ENCODE results near the gene SPIB. TPM values are rescaled to one million over a fixed set of nuclear protein-coding genes. Genes with fewer than 3 reads are reported as not detected.

The SPIB gene
- total and polyA plus RNA-seq, 2 experiments from 2014 or later, result 12.6 to 17.5 TPM

GRCh38 chr19:50458396-50459066 is 39.8 kb downstream of the SPIB start (continued):
- TF ChIP-seq JUNB (IDR thresholded peaks at IDR 0.05; ENCODE audit: unreplicated experiment), result no peak

DNA sequence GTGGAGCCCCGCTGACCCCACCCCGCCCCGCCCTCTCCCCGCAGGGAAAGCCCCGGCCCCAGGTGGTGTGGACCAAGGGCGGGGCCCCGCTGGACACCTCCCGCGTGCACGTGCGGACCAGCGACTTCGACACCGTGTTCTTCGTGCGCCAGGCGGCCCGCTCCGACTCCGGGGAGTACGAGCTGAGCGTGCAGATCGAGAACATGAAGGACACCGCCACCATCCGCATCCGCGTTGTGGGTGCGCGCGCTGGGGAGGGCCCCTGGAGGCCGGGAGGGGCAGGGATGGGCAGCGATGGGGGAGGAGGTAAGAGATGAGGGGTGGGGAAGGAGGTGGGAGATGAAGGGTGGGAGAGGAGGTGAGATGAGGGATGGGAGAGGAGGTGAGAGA is 40.3 kb downstream of the SPIB start:
- Mint-ChIP-seq H3K9me3 (peaks cover 85% of the 10 kb centered on the region), H3K27ac (no peak overlapping the region), H3K4me3 (no peak overlapping the region), H3K27me3 (ENCODE audit: insufficient read depth, low read depth, poor library complexity) (peaks cover 11% of the 10 kb centered on the region), H3K36me3 (ENCODE audit: low read depth) (peaks cover 38% of the 10 kb centered on the region), H3K4me1 (no peaks in the 10 kb centered on the region)
- Histone ChIP-seq H3K27me3 (ENCODE audit: insufficient read depth) (no peaks in the 10 kb centered on the region), H3K27ac (ENCODE audit: low read depth) (no peak overlapping the region), H4K20me1 (replicated peaks; ENCODE audit: insufficient read depth) (no peaks in the 10 kb centered on the region), H3K4me1 (ENCODE audit: insufficient read depth) (no peaks in the 10 kb centered on the region), H2AFZ (no peak overlapping the region), H3K36me3 (ENCODE audit: insufficient read depth) (no peaks in the 10 kb centered on the region), H3F3A (replicated peaks; ENCODE audit: low read depth) (no peaks in the 10 kb centered on the region), H3K4me3 (no peak overlapping the region), H3K9me2 (ENCODE audit: insufficient read depth) (0 out of 2 replicates have a peak, but pooled peaks cover 3% of the 10 kb centered on the region), H3K4me2 (no peak overlapping the region), H3K79me2 (replicated peaks; ENCODE audit: insufficient read depth) (no peaks in the 10 kb centered on the region)
- ATAC-seq, result no peak
- DNase-seq (ENCODE audit: low spot score), result no peak
- TF ChIP-seq STAT1 (IDR thresholded peaks at IDR 0.05; ENCODE audit: unreplicated experiment) (no peak), CTCF (conservative IDR thresholded peaks at IDR 0.05; ENCODE audit: low read depth in 2 of 2) (no peak), EZH2 (IDR thresholded peaks at IDR 0.05; ENCODE audit: low read depth, unreplicated experiment) (no peak), ZNF114 (CRISPR knock-in tag; IDR thresholded peaks at IDR 0.05) (no peak), EZH2phosphoT487 (IDR thresholded peaks at IDR 0.05; ENCODE audit: unreplicated experiment) (no peak), POLR2AphosphoS5 (IDR thresholded peaks at IDR 0.05; ENCODE audit: low read depth) (no peak), ZNF331 (CRISPR knock-in tag; IDR thresholded peaks at IDR 0.05; ENCODE audit: low read depth) (no peak), JUNB (IDR thresholded peaks at IDR 0.05; ENCODE audit: unreplicated experiment) (no peak)
- TF ChIP-seq, protein P1, sequence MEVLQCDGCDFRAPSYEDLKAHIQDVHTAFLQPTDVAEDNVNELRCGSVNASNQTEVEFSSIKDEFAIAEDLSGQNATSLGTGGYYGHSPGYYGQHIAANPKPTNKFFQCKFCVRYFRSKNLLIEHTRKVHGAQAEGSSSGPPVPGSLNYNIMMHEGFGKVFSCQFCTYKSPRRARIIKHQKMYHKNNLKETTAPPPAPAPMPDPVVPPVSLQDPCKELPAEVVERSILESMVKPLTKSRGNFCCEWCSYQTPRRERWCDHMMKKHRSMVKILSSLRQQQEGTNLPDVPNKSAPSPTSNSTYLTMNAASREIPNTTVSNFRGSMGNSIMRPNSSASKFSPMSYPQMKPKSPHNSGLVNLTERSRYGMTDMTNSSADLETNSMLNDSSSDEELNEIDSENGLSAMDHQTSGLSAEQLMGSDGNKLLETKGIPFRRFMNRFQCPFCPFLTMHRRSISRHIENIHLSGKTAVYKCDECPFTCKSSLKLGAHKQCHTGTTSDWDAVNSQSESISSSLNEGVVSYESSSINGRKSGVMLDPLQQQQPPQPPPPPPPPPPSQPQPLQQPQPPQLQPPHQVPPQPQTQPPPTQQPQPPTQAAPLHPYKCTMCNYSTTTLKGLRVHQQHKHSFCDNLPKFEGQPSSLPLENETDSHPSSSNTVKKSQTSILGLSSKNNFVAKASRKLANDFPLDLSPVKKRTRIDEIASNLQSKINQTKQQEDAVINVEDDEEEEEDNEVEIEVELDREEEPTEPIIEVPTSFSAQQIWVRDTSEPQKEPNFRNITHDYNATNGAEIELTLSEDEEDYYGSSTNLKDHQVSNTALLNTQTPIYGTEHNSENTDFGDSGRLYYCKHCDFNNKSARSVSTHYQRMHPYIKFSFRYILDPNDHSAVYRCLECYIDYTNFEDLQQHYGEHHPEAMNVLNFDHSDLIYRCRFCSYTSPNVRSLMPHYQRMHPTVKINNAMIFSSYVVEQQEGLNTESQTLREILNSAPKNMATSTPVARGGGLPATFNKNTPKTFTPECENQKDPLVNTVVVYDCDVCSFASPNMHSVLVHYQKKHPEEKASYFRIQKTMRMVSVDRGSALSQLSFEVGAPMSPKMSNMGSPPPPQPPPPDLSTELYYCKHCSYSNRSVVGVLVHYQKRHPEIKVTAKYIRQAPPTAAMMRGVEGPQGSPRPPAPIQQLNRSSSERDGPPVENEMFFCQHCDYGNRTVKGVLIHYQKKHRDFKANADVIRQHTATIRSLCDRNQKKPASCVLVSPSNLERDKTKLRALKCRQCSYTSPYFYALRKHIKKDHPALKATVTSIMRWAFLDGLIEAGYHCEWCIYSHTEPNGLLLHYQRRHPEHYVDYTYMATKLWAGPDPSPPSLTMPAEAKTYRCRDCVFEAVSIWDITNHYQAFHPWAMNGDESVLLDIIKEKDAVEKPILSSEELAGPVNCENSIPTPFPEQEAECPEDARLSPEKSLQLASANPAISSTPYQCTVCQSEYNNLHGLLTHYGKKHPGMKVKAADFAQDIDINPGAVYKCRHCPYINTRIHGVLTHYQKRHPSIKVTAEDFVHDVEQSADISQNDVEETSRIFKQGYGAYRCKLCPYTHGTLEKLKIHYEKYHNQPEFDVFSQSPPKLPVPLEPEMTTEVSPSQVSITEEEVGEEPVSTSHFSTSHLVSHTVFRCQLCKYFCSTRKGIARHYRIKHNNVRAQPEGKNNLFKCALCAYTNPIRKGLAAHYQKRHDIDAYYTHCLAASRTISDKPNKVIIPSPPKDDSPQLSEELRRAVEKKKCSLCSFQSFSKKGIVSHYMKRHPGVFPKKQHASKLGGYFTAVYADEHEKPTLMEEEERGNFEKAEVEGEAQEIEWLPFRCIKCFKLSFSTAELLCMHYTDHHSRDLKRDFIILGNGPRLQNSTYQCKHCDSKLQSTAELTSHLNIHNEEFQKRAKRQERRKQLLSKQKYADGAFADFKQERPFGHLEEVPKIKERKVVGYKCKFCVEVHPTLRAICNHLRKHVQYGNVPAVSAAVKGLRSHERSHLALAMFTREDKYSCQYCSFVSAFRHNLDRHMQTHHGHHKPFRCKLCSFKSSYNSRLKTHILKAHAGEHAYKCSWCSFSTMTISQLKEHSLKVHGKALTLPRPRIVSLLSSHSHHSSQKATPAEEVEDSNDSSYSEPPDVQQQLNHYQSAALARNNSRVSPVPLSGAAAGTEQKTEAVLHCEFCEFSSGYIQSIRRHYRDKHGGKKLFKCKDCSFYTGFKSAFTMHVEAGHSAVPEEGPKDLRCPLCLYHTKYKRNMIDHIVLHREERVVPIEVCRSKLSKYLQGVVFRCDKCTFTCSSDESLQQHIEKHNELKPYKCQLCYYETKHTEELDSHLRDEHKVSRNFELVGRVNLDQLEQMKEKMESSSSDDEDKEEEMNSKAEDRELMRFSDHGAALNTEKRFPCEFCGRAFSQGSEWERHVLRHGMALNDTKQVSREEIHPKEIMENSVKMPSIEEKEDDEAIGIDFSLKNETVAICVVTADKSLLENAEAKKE (CRISPR knock-in tag; IDR thresholded peaks at IDR 0.05), result no peak
- TF ChIP-seq, protein P2, sequence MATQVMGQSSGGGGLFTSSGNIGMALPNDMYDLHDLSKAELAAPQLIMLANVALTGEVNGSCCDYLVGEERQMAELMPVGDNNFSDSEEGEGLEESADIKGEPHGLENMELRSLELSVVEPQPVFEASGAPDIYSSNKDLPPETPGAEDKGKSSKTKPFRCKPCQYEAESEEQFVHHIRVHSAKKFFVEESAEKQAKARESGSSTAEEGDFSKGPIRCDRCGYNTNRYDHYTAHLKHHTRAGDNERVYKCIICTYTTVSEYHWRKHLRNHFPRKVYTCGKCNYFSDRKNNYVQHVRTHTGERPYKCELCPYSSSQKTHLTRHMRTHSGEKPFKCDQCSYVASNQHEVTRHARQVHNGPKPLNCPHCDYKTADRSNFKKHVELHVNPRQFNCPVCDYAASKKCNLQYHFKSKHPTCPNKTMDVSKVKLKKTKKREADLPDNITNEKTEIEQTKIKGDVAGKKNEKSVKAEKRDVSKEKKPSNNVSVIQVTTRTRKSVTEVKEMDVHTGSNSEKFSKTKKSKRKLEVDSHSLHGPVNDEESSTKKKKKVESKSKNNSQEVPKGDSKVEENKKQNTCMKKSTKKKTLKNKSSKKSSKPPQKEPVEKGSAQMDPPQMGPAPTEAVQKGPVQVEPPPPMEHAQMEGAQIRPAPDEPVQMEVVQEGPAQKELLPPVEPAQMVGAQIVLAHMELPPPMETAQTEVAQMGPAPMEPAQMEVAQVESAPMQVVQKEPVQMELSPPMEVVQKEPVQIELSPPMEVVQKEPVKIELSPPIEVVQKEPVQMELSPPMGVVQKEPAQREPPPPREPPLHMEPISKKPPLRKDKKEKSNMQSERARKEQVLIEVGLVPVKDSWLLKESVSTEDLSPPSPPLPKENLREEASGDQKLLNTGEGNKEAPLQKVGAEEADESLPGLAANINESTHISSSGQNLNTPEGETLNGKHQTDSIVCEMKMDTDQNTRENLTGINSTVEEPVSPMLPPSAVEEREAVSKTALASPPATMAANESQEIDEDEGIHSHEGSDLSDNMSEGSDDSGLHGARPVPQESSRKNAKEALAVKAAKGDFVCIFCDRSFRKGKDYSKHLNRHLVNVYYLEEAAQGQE (IDR thresholded peaks at IDR 0.05; ENCODE audit: unreplicated experiment), result no peak
